Right lobe of liver (tissue), 6 donors: Measurements from ENCODE around the gene DUS2. TPM values are rescaled to one million over a fixed set of nuclear protein-coding genes. Genes with fewer than 3 reads are reported as not detected.
A peak's percentile ranks its signal among the peaks of the same experiment; 100 is the strongest.
"Not testable (repeated sequence)": the region's sequence is repeated elsewhere in the genome, so short reads cannot be mapped to it uniquely, and the experiment has no call there.

Experiments used
- ATAC-seq, 4 donors: fragments of 200-7000 bp; cut with Tn5 transposase; one replicate each; pipeline ENCODE4 v1.9.1; 2020; ENCODE audit warnings: mild to moderate bottlenecking in 4 of 4, moderate library complexity in 4 of 4
- DNase-seq, 3 donors: peaks; one replicate each; pipeline ENCODE4 v3.0.0-alpha.2; 2020
- H3K27ac ChIP-seq, 3 donors: fragments of 200-600 bp; one replicate each; pipeline ENCODE4 v1.8.0; 2022
- H3K27me3 ChIP-seq, 2 donors: fragments of 200-600 bp; one replicate each; pipeline ENCODE4 v1.8.0; 2022
- H3K36me3 ChIP-seq, 4 donors: fragments of 200-600 bp; sonication (generic) in 1 of 4; one replicate each; pipeline versions ENCODE4 v1.5.1 to v1.8.0; 2017 to 2022; ENCODE audit warnings: control low read depth in 1 of 4
- H3K4me1 ChIP-seq, 4 donors: fragments of 200-600 bp; sonication (generic) in 1 of 4; one replicate each; pipeline versions ENCODE4 v1.5.1 to v1.8.0; 2017 to 2022; ENCODE audit warnings: control low read depth in 1 of 4
- H3K4me3 ChIP-seq, 3 donors: fragments of 200-600 bp; one replicate each; pipeline ENCODE4 v1.8.0; 2022
- H3K9me3 ChIP-seq, 4 donors: fragments of 200-600 bp; sonication (generic) in 1 of 4; one replicate each; pipeline versions ENCODE4 v1.5.1 to v1.8.0; 2017 to 2022; ENCODE audit warnings: control low read depth in 1 of 4
- POLR2A ChIP-seq: fragments of 450-650 bp; IDR thresholded peaks from one replicate; pipeline ENCODE4 v1.6.1; 2017; ENCODE audit warnings: antibody characterized with exemption, mild to moderate bottlenecking
- WGBS: methylation state at CpG from one replicate; pipeline ENCODE4 v1.1.6; 2018; ENCODE audit warnings: low coverage, low lambda C conversion rate; ENCODE audit not compliant: insufficient coverage; ENCODE audit errors: missing lambda C conversion rate; 5-methylcytosine and 5-hydroxymethylcytosine counted together
- intact Hi-C, 2 donors: fragments of 100-400 bp; cut with DNase I; formaldehyde crosslinking; loops; one replicate each; pipeline versions ENCODE4 v1.11.2 to v1.14.1; 2022
- total RNA-seq, 6 experiments: library from RNA; depleted of rRNA in 2 of 6; stranded (reverse); fragments of >200 nt in 2 of 6; fragmentation: NEBNext Ultra II Directional in 3 of 6; extraction: Animal tissue kit (Norgen Biotek cat#: 25700) in 3 of 6; gene quantifications; one replicate each; pipeline versions ENCODE4 v1.1.0 to v1.2.4, GENCODE V29; 2016 to 2023
- TF ChIP-seq, protein P1 (sequence below), 4 donors: fragments of 200-600 bp in 3 of 4; fragments of 450-650 bp in 1 of 4; IDR thresholded peaks; one replicate each; pipeline versions ENCODE4 v1.5.1 to v1.8.0; 2016 to 2022; ENCODE audit warnings: antibody characterized with exemption in 4 of 4, mild to moderate bottlenecking in 2 of 4
- donor health status: DM: no; HTN: yes; CAD: no.
- donor health status: DM: no; HTN: no; CAD: no.
- donor health status: DM: no; HTN: no; CAD: no.
- donor health status: DM: no; HTN: yes; CAD: no.
- donor health status: DM: no; HTN: yes; CAD: no.

The DUS2 gene
- total RNA-seq, 6 experiments from 2014 or later = 7.9 to 16.4 (median 9.2) TPM

DNA sequence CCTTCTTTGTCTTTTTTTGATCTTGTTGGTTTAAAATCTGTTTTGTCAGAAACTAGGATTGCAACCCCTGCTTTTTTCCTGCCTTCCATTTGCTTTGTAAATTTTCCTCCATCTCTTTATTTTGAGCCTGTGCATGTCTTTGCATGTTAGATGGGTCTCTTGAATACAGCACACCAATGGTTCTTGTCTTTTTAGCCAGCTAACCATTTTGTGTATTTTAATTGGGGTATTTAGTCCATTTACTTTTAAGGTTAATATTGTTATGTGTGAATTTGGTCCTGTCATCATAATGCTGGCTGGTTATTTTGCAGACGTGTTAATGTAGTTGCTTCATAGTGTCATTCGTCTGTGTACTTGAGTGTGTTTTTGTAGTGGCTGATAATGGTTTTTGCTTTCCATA, 88.3 kb downstream of the DUS2 start:
- Histone ChIP-seq H3K27ac (no peak overlapping the region), H3K36me3 (no peaks in the 10 kb centered on the region), H3K9me3 (no peaks in the 10 kb centered on the region), H3K4me3 (no peak overlapping the region), H3K4me1 (peaks cover 0 to 10% (median 0%) of the 10 kb centered on the region in 4 donors), H3K27me3 (no peaks in the 10 kb centered on the region)
- no peak for TF ChIP-seq POLR2A
- TF ChIP-seq, protein P1, sequence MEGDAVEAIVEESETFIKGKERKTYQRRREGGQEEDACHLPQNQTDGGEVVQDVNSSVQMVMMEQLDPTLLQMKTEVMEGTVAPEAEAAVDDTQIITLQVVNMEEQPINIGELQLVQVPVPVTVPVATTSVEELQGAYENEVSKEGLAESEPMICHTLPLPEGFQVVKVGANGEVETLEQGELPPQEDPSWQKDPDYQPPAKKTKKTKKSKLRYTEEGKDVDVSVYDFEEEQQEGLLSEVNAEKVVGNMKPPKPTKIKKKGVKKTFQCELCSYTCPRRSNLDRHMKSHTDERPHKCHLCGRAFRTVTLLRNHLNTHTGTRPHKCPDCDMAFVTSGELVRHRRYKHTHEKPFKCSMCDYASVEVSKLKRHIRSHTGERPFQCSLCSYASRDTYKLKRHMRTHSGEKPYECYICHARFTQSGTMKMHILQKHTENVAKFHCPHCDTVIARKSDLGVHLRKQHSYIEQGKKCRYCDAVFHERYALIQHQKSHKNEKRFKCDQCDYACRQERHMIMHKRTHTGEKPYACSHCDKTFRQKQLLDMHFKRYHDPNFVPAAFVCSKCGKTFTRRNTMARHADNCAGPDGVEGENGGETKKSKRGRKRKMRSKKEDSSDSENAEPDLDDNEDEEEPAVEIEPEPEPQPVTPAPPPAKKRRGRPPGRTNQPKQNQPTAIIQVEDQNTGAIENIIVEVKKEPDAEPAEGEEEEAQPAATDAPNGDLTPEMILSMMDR (IDR thresholded peaks at IDR 0.05) = no peak
- intact Hi-C loops = no loop called here
- DNase-seq (no peak), ATAC-seq (no peak)
- 65% methylated on average over 2 of the region's 2 CpGs for WGBS

DNA sequence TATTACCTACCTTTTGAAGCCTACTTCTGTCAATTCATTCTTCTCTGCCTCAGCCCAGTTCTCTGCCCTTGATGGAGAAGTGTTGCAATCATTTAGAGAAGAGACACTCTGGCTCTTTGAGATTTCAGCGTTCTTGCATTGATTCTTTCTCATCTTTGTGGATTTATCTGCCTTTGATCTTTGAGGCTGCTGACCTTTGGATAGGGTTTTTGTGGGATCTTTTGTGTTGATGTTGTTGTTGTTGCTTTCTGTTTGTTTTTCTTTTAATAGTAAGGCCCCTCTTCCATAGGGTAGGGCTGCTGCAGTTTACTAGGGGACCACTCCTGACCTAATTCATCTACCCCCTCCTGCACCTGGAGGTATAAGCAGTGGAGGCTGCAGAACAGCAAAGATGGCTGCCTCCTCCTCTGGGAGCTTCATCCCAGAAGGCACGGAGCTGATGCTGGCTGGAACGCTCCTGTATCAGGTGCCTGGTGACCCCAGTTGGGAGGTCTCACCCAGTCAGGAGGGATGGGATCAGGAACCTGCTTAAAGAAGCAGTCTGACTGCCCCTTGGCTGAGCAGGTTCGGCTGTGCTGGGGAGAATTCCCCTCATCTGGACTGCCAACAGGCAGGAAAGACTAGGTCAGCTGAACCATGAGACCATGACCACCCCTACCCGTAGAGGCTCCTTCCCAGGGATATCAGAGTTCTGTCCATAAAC, 90.1 kb downstream of the DUS2 start:
- Histone ChIP-seq H3K4me1 (peaks cover 0 to 10% (median 0%) of the 10 kb centered on the region in 4 donors), H3K36me3 (no peaks in the 10 kb centered on the region), H3K9me3 (no peaks in the 10 kb centered on the region), H3K27ac (no peak overlapping the region), H3K27me3 (no peaks in the 10 kb centered on the region), H3K4me3 (no peak overlapping the region)
- intact Hi-C loops = no loop called here
- no peak for DNase-seq
- no peak for TF ChIP-seq POLR2A
- TF ChIP-seq, protein P1 (IDR thresholded peaks at IDR 0.05) = no peak
- peak; percentile 10 to 74 (median 52) for ATAC-seq
- 57% methylated on average over 3 of the region's 5 CpGs for WGBS

DNA sequence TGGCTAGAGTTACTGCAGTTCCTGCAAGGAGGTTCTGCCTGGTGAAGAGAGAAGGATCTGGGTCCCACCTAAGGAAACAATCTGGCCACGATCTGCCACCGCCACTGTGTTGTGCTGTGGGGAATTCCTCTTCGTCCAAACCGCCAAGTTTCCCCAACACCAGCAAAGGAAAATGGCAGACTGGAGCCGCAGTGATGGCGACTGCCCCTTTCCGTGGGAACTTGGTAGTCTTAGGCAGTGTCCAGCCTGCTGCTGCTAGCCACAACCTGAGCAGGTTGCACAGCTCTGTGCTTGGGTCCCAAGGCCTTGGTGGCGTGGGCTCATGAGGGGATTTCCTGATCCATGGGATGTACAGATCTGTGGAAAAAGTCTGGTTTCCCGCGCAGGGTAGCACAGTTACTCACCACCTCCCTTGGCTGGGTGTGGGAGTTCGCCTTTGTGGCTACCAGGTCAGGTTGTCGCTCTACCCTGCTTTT, 90.7 kb downstream of the DUS2 start:
- no peak overlapping the region for H3K27ac ChIP-seq
- intact Hi-C loops = no loop called here
- no peak for TF ChIP-seq POLR2A
- TF ChIP-seq, protein P1 (IDR thresholded peaks at IDR 0.05) = no peak
- ATAC-seq (peak in 2 of 4 donors; percentile 33 to 36), DNase-seq (no peak)
- H3K36me3 ChIP-seq = no peaks in the 10 kb centered on the region
- WGBS = 92% methylated on average over 6 of the region's 12 CpGs
- H3K4me1 ChIP-seq = peaks cover 0 to 10% (median 0%) of the 10 kb centered on the region in 4 donors
- H3K9me3 ChIP-seq = no peaks in the 10 kb centered on the region
- no peak overlapping the region for H3K4me3 ChIP-seq
- H3K27me3 ChIP-seq = no peaks in the 10 kb centered on the region

DNA sequence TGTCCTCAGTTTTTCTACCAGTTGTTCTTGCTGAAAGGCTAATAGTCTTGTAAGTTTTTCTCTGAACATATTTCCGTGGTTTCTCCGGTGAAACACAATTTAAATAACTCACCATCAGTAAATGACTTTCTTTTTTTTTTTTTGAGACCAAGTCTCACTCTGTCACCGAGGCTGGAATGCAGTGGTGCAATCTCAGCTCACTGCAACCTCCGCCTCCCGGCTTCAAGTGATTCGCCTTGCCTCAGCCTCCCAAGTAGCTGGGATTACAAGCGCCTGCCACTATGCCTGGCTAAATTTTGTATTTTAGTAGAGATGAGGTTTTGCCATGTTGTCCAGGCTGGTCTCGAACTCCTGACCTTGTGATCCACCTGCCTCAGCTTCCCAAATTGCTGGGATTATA, 91.9 kb downstream of the DUS2 start:
- H3K27me3 ChIP-seq, intact Hi-C loops, H3K36me3 ChIP-seq, DNase-seq, H3K27ac ChIP-seq, H3K4me1 ChIP-seq, H3K9me3 ChIP-seq, H3K4me3 ChIP-seq, ATAC-seq: not testable (repeated sequence)
- 88% methylated on average over 8 of the region's 8 CpGs for WGBS

DNA sequence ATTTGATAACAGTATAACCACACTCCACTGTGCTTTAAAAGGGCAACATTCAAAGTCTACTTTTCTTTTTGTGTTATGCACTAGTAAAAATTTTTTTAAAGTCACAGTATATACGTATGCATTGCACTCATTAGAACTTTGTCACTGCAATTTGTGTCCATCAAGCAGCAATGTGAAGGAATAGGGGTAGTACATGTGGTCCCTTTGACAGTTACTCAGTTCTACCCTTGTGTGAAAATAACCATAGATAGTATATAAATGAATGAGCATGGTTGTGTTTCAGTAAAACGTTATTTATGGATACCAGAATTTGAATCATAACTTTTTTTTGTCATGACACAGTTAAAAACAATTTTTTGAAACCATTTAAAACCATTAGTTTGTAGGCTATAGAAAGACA, 92.8 kb downstream of the DUS2 start:
- peaks cover 0 to 10% (median 0%) of the 10 kb centered on the region in 4 donors for H3K4me1 ChIP-seq
- 48% methylated on average over 2 of the region's 2 CpGs for WGBS
- intact Hi-C loops = no loop called here
- H3K4me3 ChIP-seq = no peak overlapping the region
- TF ChIP-seq, protein P1 (IDR thresholded peaks at IDR 0.05) = no peak
- no peak for TF ChIP-seq POLR2A
- ATAC-seq (no peak), DNase-seq (no peak)
- no peak overlapping the region for H3K27ac ChIP-seq
- no peaks in the 10 kb centered on the region for H3K36me3 ChIP-seq
- H3K27me3 ChIP-seq = no peaks in the 10 kb centered on the region
- H3K9me3 ChIP-seq = no peaks in the 10 kb centered on the region
